Adrenal gland (tissue), 12 donors: Measurements from ENCODE around the gene C1QTNF5. TPM values are rescaled to one million over a fixed set of nuclear protein-coding genes. Genes with fewer than 3 reads are reported as not detected.
A peak's percentile ranks its signal among the peaks of the same experiment; 100 is the strongest.

Experiments used
- DNase-seq, 7 donors: peaks; one replicate each; pipeline ENCODE4 v3.0.0-alpha.2; 2019 to 2020
- H3K27ac ChIP-seq, 5 donors: fragments of 200-600 bp; sonication (generic) in 4 of 5; 1 replicate in 3 of 5; 2 replicates in 2 of 5; pipeline versions ENCODE4 v1.5.1 to v1.8.0; 2016 to 2020; ENCODE audit warnings: mild to moderate bottlenecking in 1 of 5
- H3K27me3 ChIP-seq: fragments of 200-600 bp; 2 replicates; pipeline ENCODE4 v1.8.0; 2021
- H3K36me3 ChIP-seq, 2 donors: fragments of 200-600 bp; replicated peaks in 1 of 2; 1 replicate in 1 of 2; 2 replicates in 1 of 2; pipeline versions ENCODE4 v1.5.1 to v1.8.0; 2018 to 2022
- H3K4me1 ChIP-seq, 2 donors: fragments of 200-600 bp; replicated peaks in 1 of 2; 1 replicate in 1 of 2; 2 replicates in 1 of 2; pipeline versions ENCODE4 v1.5.1 to v1.8.0; 2018 to 2021
- H3K4me3 ChIP-seq, 4 donors: fragments of 200-600 bp; sonication (generic) in 3 of 4; one replicate each; pipeline ENCODE4 v1.5.1; 2016 to 2018
- H3K9me3 ChIP-seq, 3 donors: fragments of 200-600 bp; sonication (generic) in 1 of 3; replicated peaks in 1 of 3; 1 replicate in 2 of 3; 2 replicates in 1 of 3; pipeline versions ENCODE4 v1.5.1 to v1.8.0; 2016 to 2021
- CTCF ChIP-seq, 6 experiments: fragments of 450-650 bp in 4 of 6; fragments of 200-600 bp in 2 of 6; sonication (generic) in 1 of 6; IDR thresholded peaks; 1 replicate in 5 of 6; 2 replicates in 1 of 6; pipeline versions ENCODE4 v1.5.1 to v1.8.0; 2016 to 2021; ENCODE audit warnings: antibody characterized with exemption in 6 of 6, mild to moderate bottlenecking in 2 of 6, moderate library complexity in 1 of 6
- POLR2A ChIP-seq, 2 donors: fragments of 450-650 bp; IDR thresholded peaks; one replicate each; pipeline ENCODE4 v1.6.1; 2017; ENCODE audit warnings: antibody characterized with exemption in 2 of 2, mild to moderate bottlenecking in 2 of 2, moderate library complexity in 1 of 2
- WGBS, 4 donors: extraction: QIAGEN DNeasy Blood & Tissue Kit in 2 of 4; methylation state at CpG; one replicate each; pipeline versions ENCODE4 v1.1.5 to v1.1.7; 2013 to 2017; 5-methylcytosine and 5-hydroxymethylcytosine counted together
- intact Hi-C, 2 donors: fragments of 100-400 bp; cut with DNase I; formaldehyde crosslinking; loops; one replicate each; pipeline versions ENCODE4 v1.14.1 to v1.15.0; 2022 to 2023
- polyA plus RNA-seq, 3 donors: library from polyadenylated mRNA; stranded (reverse); fragments of 200-250 nt in 2 of 3; fragments of 350-450 nt in 1 of 3; fragmentation: Illumina TruSeq in 1 of 3; extraction: RNeasy Lipid Tissue Mini Kit (QIAGEN cat#74804) in 1 of 3; gene quantifications; one replicate each; pipeline ENCODE4 v1.2.3, GENCODE V29; 2013 to 2014
- total RNA-seq, 9 donors: library from RNA; depleted of rRNA in 4 of 9; stranded (reverse); fragments of >200 nt in 4 of 9; fragments of 120-200 nt in 1 of 9; fragmentation: NEBNext Ultra II Directional in 1 of 9; extraction: Animal tissue kit (Norgen Biotek cat#: 25700) in 1 of 9; gene quantifications; one replicate each; pipeline versions ENCODE4 v1.1.0 to v1.2.4, GENCODE V29; 2013 to 2023
- donor health status: healthy with polysubstance abuse.
- donor health status: Bipolar disorder and iron deficiency.
- donor health status: DM: yes; HTN: yes; CAD: no.
- donor health status: DM: no; HTN: no; CAD: no.
- donor health status: DM: no; HTN: no; CAD: no.
- donor health status: DM: yes; HTN: yes; CAD: no.

C1QTNF5 gene
- total and polyA plus RNA-seq, 12 donors, result 1.8 to 46.9 (median 20.6) TPM

GRCh38 chr11:119368121-119369034 is 27.7 kb upstream of the C1QTNF5 start:
- 22 to 44% (median 39%) methylated on average over 9 to 17 of the region's 17 CpGs for WGBS, 4 donors
- DNase-seq, result peak; percentile 70 to 85 (median 82)
- peak overlapping the region; percentile 14 to 89 (median 81) for H3K27ac ChIP-seq
- intact Hi-C loops, result no loop called here
- no peak overlapping the region for H3K4me3 ChIP-seq
- H3K9me3 ChIP-seq, result no peaks in the 10 kb centered on the region
- H3K36me3 ChIP-seq, result no peaks in the 10 kb centered on the region
- H3K4me1 ChIP-seq, result peaks cover 55 to 60% of the 10 kb centered on the region in 2 donors
- TF ChIP-seq CTCF (IDR thresholded peaks at IDR 0.05) (peak in 1 of 6 experiments; percentile 9), POLR2A (IDR thresholded peaks at IDR 0.05) (peak in 1 of 2 donors; percentile 68)
- no peaks in the 10 kb centered on the region for H3K27me3 ChIP-seq

GRCh38 chr11:119367661-119368120 is 27.0 kb upstream of the C1QTNF5 start:
- Histone ChIP-seq H3K27ac (peak overlapping the region in 4 of 5 donors; percentile 15 to 89 (median 85)), H3K4me1 (peaks cover 62 to 66% of the 10 kb centered on the region in 2 donors)
- intact Hi-C loops, result no loop called here

DNA sequence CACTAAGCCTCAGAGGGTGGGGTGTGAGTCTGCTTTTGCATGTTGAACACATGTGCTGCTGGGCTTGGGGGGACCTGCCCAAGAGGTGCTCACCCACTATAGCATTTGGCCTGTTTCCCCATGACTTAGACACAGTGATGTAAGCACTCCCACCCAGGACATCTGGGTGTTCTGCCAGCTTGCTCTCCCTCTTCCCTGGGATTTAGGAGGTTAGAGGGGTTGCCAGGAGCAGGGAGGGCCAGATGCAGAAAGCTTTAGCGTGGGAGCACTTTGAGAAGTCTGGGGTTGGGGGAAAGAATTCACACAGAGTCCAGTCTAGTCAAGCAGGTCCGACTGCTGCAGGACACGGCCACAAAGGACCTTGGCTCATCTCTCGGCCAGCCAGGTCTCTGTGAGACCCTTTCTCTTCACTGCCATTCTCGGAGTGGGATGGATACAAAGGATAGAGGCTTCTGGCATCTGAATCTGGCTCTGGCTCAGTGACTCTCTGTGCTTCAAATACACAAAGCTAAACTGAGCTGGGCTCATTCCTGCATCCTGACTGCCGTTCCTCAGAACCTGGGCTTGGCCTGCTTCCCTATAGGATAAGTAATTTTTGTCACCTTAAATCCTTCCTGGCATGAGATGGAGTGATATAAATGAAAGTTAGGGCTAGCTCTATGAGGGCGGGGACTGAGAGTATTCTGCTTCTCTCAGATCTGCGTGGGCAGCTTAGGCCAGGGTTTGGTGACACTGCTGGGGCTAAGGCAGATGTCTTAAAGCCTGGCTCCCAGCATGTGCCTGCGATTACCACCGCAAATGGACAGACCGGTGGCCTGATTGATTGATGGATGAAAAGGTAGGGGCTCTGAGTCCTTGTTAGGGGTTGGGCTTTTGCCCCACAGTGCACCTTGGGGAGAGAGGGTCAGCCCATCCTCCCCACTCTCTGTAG is 26.3 kb upstream of the C1QTNF5 start:
- WGBS, 4 donors, result 84 to 89% (median 86%) methylated on average over 6 to 11 of the region's 11 CpGs
- peak overlapping the region in 2 of 5 donors; percentile 89 for H3K27ac ChIP-seq
- TF ChIP-seq CTCF (IDR thresholded peaks at IDR 0.05), result no peak
- TF ChIP-seq POLR2A (IDR thresholded peaks at IDR 0.05), result no peak
- no peak overlapping the region for H3K4me3 ChIP-seq
- H3K9me3 ChIP-seq, result no peaks in the 10 kb centered on the region
- H3K27me3 ChIP-seq, result no peaks in the 10 kb centered on the region
- H3K36me3 ChIP-seq, result no peaks in the 10 kb centered on the region
- H3K4me1 ChIP-seq, result peaks cover 69 to 71% of the 10 kb centered on the region in 2 donors
- intact Hi-C loops, result no loop called here
- DNase-seq, result peak in 2 of 7 donors; percentile 14 to 44

More at GRCh38 chr11:119367661-119368120, 27.0 kb upstream of the C1QTNF5 start:
- TF ChIP-seq POLR2A (IDR thresholded peaks at IDR 0.05), result no peak
- TF ChIP-seq CTCF (IDR thresholded peaks at IDR 0.05), result peak in 1 of 6 experiments; percentile 13
- Histone ChIP-seq H3K27me3 (no peaks in the 10 kb centered on the region), H3K36me3 (no peaks in the 10 kb centered on the region), H3K4me3 (no peak overlapping the region), H3K9me3 (no peaks in the 10 kb centered on the region)
- DNase-seq, result peak in 4 of 7 donors; percentile 20 to 52 (median 37)
- 67 to 93% (median 77%) methylated on average over 6 to 9 of the region's 9 CpGs for WGBS, 4 donors
